HepG2 (cell line): Measurements from ENCODE around the gene FHIT. TPM values are rescaled to one million over a fixed set of nuclear protein-coding genes. Genes with fewer than 3 reads are reported as not detected.

Experiments
- CREB3 ChIP-seq: sonication (generic); formaldehyde crosslinking; IDR thresholded peaks from 2 replicates; pipeline ENCODE4 v1.5.0; 2020; ENCODE audit warnings: missing genetic modification reagents
- HNRNPUL1 ChIP-seq: fragments of 200-400 bp; formaldehyde crosslinking; IDR thresholded peaks from 2 replicates; pipeline ENCODE4 v1.6.1; 2017; ENCODE audit warnings: low read depth, mild to moderate bottlenecking, low read length, moderate library complexity
- IKZF4 ChIP-seq: sonication (generic); formaldehyde crosslinking; IDR thresholded peaks from 2 replicates; pipeline ENCODE4 v1.5.1; 2020; ENCODE audit warnings: borderline replicate concordance, mild to moderate bottlenecking, low read depth, missing genetic modification reagents; ENCODE audit errors: not compliant biosample characterization
- MIER2 ChIP-seq: IDR thresholded peaks from 2 replicates; pipeline ENCODE4 v1.6.1; 2016; ENCODE audit warnings: missing biosample characterization, missing genetic modification reagents
- MXD4 ChIP-seq: IDR thresholded peaks from 2 replicates; pipeline ENCODE4 v1.6.1; 2016; ENCODE audit warnings: mild to moderate bottlenecking, missing biosample characterization, missing genetic modification reagents
- PHF21A ChIP-seq: sonication (generic); formaldehyde crosslinking; IDR thresholded peaks from 2 replicates; pipeline ENCODE4 v1.5.0; 2020; ENCODE audit warnings: mild to moderate bottlenecking, missing genetic modification reagents
- RXRA ChIP-seq: sonication (generic); formaldehyde crosslinking; IDR thresholded peaks from 2 replicates; pipeline ENCODE4 v1.5.1; 2020; ENCODE audit warnings: missing genetic modification reagents
- SALL1 ChIP-seq: sonication (generic); formaldehyde crosslinking; IDR thresholded peaks from 2 replicates; pipeline ENCODE4 v1.8.0; 2022; ENCODE audit warnings: mild to moderate bottlenecking, missing genetic modification reagents
- SMARCE1 ChIP-seq: fragments of 450-650 bp; IDR thresholded peaks from 2 replicates; pipeline ENCODE4 v1.6.1; 2017; ENCODE audit warnings: borderline replicate concordance
- SUZ12 ChIP-seq: fragments of 150-350 bp; IDR thresholded peaks from 2 replicates; pipeline ENCODE4 v1.6.1; 2014; ENCODE audit warnings: low read depth, low read length
- THYN1 ChIP-seq: sonication (generic); formaldehyde crosslinking; IDR thresholded peaks from 2 replicates; pipeline ENCODE4 v1.8.1; 2023; ENCODE audit warnings: low read depth, mild to moderate bottlenecking, moderate library complexity, missing genetic modification reagents, borderline replicate concordance
- ZBTB20 ChIP-seq: sonication (generic); formaldehyde crosslinking; IDR thresholded peaks from 2 replicates; pipeline ENCODE4 v1.8.1; 2023; ENCODE audit warnings: missing genetic modification reagents, low read depth, mild to moderate bottlenecking, borderline replicate concordance
- ZNF543 ChIP-seq: sonication (generic); formaldehyde crosslinking; IDR thresholded peaks from 2 replicates; pipeline ENCODE4 v1.4.0; 2020; ENCODE audit warnings: mild to moderate bottlenecking, missing genetic modification reagents
- ZNF562 ChIP-seq: sonication (generic); formaldehyde crosslinking; IDR thresholded peaks from 2 replicates; pipeline ENCODE4 v1.8.0; 2022; ENCODE audit warnings: missing genetic modification reagents, borderline replicate concordance
- ZXDC ChIP-seq: sonication (generic); formaldehyde crosslinking; IDR thresholded peaks from 2 replicates; pipeline ENCODE4 v1.5.0; 2020; ENCODE audit warnings: mild to moderate bottlenecking, missing genetic modification reagents
- polyA plus RNA-seq, 8 experiments: library from polyadenylated mRNA; depleted of rRNA in 3 of 8; stranded (reverse) in 7 of 8; unstranded in 1 of 8; fragments of >200 nt; fragmentation: Illumina TruSeq in 4 of 8; extraction: Trizol in 4 of 8; gene quantifications; 2 replicates each; pipeline versions ENCODE4 v1.2.1 to v1.2.3, GENCODE V29; 2011 to 2016; ENCODE audit warnings: low read depth in 4 of 8, missing spikeins in 1 of 8, mixed read lengths in 1 of 8; ENCODE audit not compliant: insufficient read depth in 1 of 8
- total RNA-seq, 5 experiments: library from RNA; depleted of rRNA; stranded (reverse); fragments of >200 nt; fragmentation: Illumina TruSeq; extraction: Trizol; gene quantifications; 2 replicates each; pipeline ENCODE4 v1.2.3, GENCODE V29; 2016; ENCODE audit warnings: low read depth in 1 of 5
- TF ChIP-seq, protein P1 (sequence below): sonication (generic); formaldehyde crosslinking; IDR thresholded peaks from 2 replicates; pipeline ENCODE4 v1.4.0; 2020; ENCODE audit warnings: missing genetic modification reagents, borderline replicate concordance
- TF ChIP-seq, protein P2 (sequence below): IDR thresholded peaks from 2 replicates; pipeline ENCODE4 v1.6.1; 2016; ENCODE audit warnings: low read depth

Gene FHIT
- total and polyA plus RNA-seq, 2 of the 13 experiments (the other 11 are each of a cell fraction or from before 2014, with no cell fraction given) = 4.0 to 4.6 TPM

- no peak for TF ChIP-seq SUZ12
- peak; percentile 16; the same call in 1 of the 2 replicates for TF ChIP-seq RXRA (CRISPR knock-in tag)
- no peak for TF ChIP-seq ZNF543 (CRISPR knock-in tag)
- TF ChIP-seq THYN1 (CRISPR knock-in tag) = no peak
- TF ChIP-seq MXD4 (CRISPR knock-in tag) = no peak
- no peak for TF ChIP-seq IKZF4
- no peak for TF ChIP-seq ZNF562 (CRISPR knock-in tag)
- TF ChIP-seq ZXDC (CRISPR knock-in tag) = no peak
- TF ChIP-seq, protein P1, sequence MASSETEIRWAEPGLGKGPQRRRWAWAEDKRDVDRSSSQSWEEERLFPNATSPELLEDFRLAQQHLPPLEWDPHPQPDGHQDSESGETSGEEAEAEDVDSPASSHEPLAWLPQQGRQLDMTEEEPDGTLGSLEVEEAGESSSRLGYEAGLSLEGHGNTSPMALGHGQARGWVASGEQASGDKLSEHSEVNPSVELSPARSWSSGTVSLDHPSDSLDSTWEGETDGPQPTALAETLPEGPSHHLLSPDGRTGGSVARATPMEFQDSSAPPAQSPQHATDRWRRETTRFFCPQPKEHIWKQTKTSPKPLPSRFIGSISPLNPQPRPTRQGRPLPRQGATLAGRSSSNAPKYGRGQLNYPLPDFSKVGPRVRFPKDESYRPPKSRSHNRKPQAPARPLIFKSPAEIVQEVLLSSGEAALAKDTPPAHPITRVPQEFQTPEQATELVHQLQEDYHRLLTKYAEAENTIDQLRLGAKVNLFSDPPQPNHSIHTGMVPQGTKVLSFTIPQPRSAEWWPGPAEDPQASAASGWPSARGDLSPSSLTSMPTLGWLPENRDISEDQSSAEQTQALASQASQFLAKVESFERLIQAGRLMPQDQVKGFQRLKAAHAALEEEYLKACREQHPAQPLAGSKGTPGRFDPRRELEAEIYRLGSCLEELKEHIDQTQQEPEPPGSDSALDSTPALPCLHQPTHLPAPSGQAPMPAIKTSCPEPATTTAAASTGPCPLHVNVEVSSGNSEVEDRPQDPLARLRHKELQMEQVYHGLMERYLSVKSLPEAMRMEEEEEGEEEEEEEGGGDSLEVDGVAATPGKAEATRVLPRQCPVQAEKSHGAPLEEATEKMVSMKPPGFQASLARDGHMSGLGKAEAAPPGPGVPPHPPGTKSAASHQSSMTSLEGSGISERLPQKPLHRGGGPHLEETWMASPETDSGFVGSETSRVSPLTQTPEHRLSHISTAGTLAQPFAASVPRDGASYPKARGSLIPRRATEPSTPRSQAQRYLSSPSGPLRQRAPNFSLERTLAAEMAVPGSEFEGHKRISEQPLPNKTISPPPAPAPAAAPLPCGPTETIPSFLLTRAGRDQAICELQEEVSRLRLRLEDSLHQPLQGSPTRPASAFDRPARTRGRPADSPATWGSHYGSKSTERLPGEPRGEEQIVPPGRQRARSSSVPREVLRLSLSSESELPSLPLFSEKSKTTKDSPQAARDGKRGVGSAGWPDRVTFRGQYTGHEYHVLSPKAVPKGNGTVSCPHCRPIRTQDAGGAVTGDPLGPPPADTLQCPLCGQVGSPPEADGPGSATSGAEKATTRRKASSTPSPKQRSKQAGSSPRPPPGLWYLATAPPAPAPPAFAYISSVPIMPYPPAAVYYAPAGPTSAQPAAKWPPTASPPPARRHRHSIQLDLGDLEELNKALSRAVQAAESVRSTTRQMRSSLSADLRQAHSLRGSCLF = no peak
- TF ChIP-seq ZBTB20 (CRISPR knock-in tag) = peak; percentile 95; the same call in 1 of the 2 replicates
- no peak for TF ChIP-seq CREB3
- TF ChIP-seq MIER2 (CRISPR knock-in tag) = peak; percentile 50
- TF ChIP-seq SALL1 = peak; percentile 89
- TF ChIP-seq PHF21A (CRISPR knock-in tag) = no peak
- TF ChIP-seq, protein P2, sequence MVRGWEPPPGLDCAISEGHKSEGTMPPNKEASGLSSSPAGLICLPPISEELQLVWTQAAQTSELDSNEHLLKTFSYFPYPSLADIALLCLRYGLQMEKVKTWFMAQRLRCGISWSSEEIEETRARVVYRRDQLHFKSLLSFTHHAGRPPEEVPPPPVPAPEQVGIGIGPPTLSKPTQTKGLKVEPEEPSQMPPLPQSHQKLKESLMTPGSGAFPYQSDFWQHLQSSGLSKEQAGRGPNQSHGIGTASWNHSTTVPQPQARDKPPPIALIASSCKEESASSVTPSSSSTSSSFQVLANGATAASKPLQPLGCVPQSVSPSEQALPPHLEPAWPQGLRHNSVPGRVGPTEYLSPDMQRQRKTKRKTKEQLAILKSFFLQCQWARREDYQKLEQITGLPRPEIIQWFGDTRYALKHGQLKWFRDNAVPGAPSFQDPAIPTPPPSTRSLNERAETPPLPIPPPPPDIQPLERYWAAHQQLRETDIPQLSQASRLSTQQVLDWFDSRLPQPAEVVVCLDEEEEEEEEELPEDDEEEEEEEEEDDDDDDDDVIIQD (CRISPR knock-in tag) = no peak
- TF ChIP-seq HNRNPUL1 = no peak
- TF ChIP-seq SMARCE1 = peak; percentile 21; the same call in 1 of the 2 replicates
These were observed 1452.7 kb downstream of the FHIT start (continued) for GRCh38 chr3:59798372-59799086.
